Stimulated activated CD8-positive, alpha-beta memory T cell treated with anti-CD3 and anti-CD28 coated beads, Interleukin-12 subunit alpha, Interleukin-12 subunit beta, amount 100 ng/mL, for 4 hours (primary cell): ENCODE results near the gene MON2.
"Not testable (repeated sequence)": the region's sequence is repeated elsewhere in the genome, so short reads cannot be mapped to it uniquely, and the experiment has no call there.

ENCODE experiments used
- DNase-seq: peaks from one replicate; pipeline ENCODE4 v3.0.0-alpha.2; 2020; ENCODE audit warnings: low read depth

MON2 gene

DNA sequence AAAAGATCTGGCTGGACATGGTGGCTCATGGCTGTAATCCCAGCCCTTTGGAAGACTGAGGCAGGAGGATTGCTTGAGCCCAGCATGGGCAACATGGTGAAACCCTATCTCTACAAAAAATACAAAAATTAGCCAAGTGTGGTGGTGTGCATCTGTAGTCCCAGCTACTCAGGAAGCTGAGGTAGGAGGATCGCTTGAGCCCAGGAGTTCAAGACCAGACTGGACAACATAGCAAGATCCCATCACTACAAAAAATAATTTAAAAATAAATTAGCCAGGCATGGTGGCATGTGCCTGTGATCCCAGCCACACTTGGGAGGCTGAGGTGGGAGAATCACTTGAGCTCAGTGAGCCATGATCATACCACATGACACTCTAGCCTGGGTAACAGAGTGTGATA, 92.7 kb downstream of the MON2 start:
- DNase-seq, result not testable (repeated sequence)

- DNase-seq, result no peak
Observed at GRCh38 chr12:62562846-62563245, 96.2 kb downstream of the MON2 start.

GRCh38 chr12:62575036-62575435, 108.4 kb downstream of the MON2 start:
- DNase-seq, result no peak

GRCh38 chr12:62576503-62576902, 109.9 kb downstream of the MON2 start:
- no peak for DNase-seq

GRCh38 chr12:62578726-62579125, 112.1 kb downstream of the MON2 start:
- no peak for DNase-seq

GRCh38 chr12:62581288-62582064, 114.8 kb downstream of the MON2 start:
- no peak for DNase-seq

DNA sequence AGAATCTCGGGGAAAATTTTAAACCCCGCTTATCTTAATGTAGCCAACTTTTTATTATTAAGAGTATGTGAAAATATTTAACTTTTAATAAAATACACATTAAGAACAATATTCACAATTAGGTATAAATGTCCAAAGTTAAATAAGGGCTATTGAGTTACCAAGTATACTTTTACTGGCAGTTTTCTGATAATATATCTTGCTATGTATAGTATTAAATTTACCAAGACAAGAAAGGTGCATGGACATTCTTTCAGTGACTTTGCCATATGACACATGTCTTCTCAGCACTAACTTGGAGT, 115.4 kb downstream of the MON2 start:
- no peak for DNase-seq

DNA sequence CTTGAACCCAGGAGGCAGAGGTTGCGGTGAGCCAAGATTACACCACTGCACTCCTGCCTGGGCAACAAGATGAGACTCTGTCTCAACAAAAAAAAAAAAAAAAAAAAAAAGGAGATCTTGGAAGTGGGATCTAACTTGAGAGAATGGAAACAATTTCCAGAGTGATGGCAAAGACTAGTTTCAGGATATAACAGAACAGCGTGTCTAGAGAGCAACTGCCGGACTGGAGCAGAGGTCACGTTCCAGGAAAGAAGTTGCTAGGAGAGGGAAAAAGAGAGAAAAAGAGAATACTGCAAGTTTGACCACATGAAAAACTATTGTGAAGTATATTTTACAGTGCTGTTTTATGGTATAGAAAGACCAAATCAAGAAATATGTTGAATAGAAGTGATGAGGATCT, 118.0 kb downstream of the MON2 start:
- DNase-seq, result no peak

DNA sequence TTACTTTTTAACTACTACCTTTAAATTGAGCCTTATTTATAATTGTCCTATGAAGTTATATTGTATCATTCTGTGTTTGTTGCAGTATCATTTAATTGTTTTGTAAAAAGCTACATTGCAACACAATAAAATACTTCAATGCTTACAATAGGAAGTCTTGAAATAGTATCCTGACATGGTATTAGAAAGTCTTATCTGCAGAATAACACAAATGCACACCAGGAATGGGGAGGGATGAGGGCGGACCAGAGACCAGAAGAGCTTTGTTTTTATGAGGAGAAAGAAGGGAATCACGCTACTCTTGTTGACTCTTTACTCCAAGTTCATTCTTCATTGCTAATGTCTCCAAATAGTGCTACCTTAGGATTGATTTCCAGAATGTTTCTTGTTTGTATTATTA, 120.2 kb downstream of the MON2 start:
- no peak for DNase-seq

DNA sequence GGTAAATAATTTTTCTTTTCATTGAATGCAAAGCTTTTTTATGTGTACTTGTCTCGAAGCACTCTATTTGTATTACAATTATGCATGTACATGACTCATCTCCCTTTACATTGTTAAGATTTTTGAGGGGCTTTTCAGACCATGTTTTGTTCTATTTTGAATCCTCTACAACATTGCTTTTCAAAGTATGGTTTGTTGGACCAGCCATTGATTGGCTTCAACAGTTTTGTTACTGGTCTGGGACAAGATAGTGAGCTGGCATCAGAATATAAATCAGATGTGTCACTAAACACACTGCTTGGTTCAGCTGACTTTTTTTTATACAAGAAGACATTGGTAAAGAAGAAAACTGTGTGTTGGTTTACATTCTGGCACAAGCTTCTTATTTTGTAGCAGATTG, 122.3 kb downstream of the MON2 start:
- no peak for DNase-seq

GRCh38 chr12:62597253-62597652, 130.6 kb downstream of the MON2 start:
- no peak for DNase-seq

- DNase-seq, result no peak
Observed at GRCh38 chr12:62598846-62599245, 132.2 kb downstream of the MON2 start.

GRCh38 chr12:62599854-62600437, 133.3 kb downstream of the MON2 start:
- DNase-seq, result no peak

- DNase-seq, result no peak
Observed at GRCh38 chr12:62601765-62602164, 135.1 kb downstream of the MON2 start.

DNA sequence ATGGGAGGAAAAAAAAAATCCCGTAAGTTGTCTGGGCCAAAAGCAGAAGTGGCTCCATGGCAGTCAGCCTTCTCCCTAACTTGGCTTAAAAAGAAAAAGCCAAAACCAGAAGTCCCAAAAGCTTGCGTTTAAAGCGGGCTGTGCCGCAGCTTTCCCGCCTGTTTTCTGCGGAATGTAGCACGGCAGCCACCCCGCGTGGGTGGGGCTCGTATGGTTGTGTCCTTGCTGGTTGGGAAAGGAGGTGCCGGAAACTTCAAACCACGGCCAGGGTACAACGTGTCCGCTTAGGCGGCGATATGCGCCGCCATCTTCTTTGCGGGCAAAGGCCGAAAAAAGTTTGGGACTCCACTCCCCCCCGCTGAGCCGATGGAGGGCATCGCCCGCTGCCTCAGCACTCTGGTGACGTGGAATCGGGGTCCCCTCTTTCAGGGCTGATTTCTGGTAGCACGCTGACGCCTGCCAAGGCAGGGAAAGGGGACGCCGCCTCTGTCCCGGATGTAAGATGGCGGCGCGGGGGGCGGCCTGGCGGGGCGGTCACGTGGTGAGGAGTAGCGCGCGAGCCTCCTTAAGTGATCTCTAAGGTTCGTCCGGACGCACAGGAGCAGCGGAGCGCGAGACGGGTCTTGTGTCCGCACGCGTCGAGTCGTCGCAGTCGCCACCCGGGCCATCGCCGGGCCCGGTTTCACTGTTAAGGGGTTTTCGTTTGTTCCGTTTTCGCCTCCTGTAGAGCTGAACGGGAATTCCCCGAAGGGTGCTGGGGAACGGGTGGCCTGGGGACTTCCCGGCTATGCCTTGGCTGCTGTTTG, 135.8 kb downstream of the MON2 start:
- peak; percentile 81 for DNase-seq

DNA sequence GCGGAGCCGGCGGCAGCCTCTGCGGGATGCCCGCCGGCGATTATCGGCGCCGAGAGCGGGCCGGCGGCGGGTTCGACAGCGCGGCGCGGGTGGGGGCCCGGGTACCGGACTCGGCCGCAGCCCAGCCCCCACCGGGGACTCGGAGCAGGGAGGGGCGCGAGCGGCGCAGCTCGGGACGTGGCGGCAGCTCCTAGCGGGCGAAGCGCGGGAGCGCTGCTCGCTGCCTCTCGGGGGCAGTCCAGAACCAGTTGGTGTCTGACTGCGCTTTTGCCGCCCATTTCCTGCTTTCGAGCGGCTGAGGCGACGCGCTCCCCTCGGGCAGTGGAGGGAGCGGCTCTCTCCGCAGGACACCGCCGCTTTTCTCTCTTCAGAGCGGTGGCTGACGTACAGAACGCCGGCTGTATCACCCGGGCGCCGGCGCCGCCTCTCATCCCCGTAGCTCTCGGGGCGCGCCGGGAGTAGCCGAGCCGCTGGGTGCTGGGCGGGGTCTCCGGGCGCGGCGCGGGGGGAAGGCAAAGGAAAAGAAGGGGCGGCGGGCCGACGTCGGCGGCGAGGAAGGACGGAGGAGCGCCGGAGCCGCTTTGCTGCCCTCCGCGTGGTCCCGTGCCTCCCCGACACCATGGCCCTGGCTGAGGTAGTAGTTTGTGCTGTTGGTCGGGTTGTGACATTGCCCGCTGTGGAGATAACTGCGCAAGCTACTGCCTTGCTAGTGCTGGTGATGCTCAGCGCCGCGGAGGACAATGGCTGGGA, 136.6 kb downstream of the MON2 start:
- peak; percentile 70 for DNase-seq

DNA sequence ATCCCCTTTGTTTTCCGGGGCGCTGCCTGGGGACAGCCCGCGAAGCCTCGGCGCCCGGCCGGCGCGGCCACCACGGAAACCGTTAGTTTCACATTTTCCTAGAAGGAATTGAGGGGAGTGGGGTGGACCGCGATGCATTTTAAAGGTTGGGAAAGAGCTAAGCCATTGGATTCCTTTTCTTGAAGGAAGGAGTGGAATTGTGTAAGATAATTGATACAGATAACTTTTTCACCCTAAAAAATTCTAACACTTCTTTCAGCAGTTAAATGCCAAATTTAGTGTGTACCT, 137.1 kb downstream of the MON2 start:
- DNase-seq, result no peak

GRCh38 chr12:62604373-62604772, 137.7 kb downstream of the MON2 start:
- no peak for DNase-seq

GRCh38 chr12:62604871-62605270, 138.2 kb downstream of the MON2 start:
- no peak for DNase-seq

DNA sequence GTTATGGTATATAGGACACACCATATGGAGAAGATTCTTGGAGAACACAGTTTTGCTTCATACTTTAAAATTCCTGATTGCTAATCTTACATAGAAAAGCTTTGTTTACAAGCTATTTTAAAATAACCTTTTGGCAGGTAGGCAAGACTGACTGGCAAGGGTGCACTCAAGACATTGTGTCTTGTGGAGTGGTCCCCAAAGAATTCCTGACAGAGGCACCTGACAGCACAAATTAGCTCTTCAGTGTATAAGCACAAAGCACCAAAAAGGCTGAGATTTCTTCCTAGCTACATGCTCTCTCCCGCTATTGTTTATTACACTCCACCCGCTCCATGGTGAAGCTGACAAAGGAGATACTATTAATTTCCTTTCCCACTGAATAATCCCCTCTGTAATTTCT, 139.4 kb downstream of the MON2 start:
- DNase-seq, result no peak

DNA sequence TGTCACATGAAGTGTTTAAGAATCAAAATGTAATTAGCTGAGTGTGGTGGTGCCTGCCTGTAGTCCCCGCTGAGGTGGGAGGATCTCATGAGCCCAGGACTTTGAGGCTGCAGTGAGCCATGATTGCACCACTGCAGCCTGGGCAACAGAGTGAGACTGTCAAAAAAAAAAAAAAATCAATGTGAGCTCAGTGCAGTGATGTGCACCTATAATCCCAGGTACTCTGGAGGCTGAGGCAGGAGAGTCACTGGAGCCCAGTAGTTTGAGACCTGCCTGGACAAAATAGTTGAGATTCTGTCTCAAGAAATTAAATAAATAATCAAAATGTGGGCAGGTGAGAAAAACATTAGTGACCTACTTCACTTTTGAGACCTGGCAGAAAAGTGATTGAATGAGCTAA, 140.0 kb downstream of the MON2 start:
- DNase-seq, result no peak

DNA sequence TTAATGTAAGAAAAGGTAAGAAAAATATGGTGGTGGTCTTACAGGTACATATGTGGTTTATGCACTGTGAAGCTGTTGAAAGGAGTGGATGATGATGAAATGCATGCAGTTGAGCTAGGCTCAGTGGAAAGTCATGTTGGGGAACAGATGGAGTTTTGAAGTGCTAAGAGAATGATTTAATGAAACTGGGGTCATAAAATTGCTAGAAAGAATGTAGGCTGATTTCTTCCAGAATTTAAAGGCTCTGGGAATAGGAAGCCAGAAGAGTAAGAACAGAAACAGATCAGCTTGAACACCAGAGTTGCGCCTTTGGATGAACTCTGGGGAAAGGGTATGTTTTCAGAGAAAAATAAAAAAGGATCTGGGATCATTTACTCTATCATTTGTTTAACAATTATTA, 146.5 kb downstream of the MON2 start:
- no peak for DNase-seq

- DNase-seq, result no peak
Observed at GRCh38 chr12:62618319-62618718, 151.7 kb downstream of the MON2 start.
